GM18526 (cell line): Measurements from ENCODE around the gene GRM7.

Experiments
- POLR2A ChIP-seq: IDR thresholded peaks from 3 replicates; pipeline ENCODE4 v1.6.1; 2011; ENCODE audit not compliant: insufficient read length; ENCODE audit errors: extremely low read depth

GRM7 gene

DNA sequence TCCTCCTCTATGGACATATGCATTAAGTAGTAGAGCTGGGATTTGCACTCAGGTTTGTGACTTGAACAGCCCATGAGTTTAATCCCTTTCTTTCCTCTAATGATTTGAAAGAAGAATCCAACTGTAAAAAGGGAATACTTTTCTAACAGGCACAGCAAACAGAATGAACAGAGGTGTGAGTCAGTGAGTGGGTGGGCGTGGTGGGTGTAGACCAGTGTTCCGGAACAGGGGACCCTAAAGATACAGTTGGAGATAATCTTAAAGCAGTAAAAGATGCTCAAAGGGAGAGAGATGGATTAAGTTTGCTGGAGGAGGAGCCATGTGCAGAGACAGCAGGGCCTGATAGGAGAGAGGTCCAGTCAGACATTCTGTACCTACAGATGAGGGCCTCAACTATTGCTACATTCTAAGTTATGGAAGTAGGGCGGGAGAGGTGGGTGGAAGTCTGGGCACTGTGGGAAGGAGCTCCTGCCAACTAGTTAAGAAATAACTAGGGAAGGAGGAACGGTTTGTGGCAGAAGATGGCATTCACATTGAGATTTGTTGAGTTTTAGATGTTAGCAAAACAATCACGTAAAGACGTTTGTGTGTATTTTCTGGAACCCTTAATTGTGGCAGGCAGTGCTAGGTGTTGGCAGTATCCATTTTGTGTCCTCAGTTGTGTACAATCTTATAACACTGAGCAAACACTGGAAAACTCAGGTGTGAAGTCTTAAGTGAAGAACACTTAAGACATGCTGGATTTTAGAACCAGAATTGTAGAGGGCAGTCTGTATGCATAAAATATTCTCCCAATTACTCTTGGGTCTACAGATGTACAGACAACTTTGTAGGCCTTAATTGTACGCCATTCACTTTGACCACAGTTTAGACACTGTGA is 511.0 kb downstream of the GRM7 start:
- TF ChIP-seq POLR2A, result no peak

GRCh38 chr3:7377103-7377502 is 516.2 kb downstream of the GRM7 start:
- TF ChIP-seq POLR2A, result no peak

- TF ChIP-seq POLR2A, result no peak
These were observed 520.8 kb downstream of the GRM7 start for GRCh38 chr3:7381741-7382140.

- TF ChIP-seq POLR2A, result no peak
These were observed 521.5 kb downstream of the GRM7 start for GRCh38 chr3:7382293-7383010.

- TF ChIP-seq POLR2A, result no peak
These were observed 524.7 kb downstream of the GRM7 start for GRCh38 chr3:7385635-7386034.

DNA sequence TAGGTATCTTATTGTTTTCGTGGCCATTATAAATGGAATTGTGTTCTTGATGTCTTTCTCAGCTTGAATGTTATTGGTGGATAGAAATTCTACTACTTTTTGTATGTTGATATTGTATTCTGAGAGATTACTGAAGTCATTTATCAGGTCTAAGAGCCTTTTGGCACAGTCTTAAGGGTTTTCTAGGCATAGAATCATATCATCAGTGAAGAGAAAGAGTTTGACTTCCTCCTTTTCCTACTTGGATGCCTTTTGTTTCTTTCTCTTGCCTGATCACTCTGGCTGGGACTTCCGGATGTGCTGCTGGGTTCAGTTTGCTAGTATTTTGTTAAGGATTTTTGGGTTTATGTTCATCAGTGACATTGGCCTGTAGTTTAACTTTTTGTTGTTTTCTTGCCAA is 527.1 kb downstream of the GRM7 start:
- no peak for TF ChIP-seq POLR2A

DNA sequence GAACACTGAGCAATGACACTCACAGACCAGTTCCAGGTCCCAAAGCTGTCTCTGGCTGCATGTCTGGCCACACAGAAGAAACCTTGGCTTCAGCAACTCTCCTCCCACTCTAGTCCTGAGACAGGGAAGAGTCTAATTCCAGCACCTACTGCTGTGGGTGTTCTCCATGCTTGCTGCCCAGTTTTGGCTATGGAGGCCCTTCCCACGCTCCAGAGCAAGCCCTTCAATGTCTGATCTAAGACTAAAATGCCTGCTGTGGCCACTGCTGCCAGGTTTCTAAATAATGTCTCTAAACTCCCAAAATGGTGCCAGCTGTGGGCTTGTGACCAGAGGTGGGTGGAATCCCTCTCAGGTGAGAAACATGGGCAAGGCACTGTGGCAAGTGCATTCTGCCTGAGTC is 531.3 kb downstream of the GRM7 start:
- no peak for TF ChIP-seq POLR2A

- no peak for TF ChIP-seq POLR2A
These were observed 533.2 kb downstream of the GRM7 start for GRCh38 chr3:7393944-7394605.

DNA sequence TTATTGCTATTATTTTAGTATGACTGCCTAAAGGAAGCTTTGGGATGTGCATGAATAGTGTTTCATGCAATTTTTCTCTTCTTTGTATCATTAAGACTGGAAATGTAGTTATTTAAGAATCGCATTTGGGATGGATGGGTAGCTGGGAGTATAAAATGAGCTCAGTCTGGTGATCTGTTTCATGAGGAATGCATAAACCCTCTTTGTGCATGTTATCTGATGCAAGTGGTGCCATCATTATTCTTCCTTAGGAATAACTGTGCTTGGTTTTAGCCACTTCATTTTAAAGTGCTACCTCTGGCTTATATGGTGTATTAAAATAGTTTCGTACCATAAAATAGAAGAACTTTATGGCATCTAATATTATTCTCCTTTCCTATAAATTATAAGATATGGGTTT is 535.6 kb downstream of the GRM7 start:
- no peak for TF ChIP-seq POLR2A

- TF ChIP-seq POLR2A, result no peak
These were observed 536.2 kb downstream of the GRM7 start for GRCh38 chr3:7397097-7397496.

DNA sequence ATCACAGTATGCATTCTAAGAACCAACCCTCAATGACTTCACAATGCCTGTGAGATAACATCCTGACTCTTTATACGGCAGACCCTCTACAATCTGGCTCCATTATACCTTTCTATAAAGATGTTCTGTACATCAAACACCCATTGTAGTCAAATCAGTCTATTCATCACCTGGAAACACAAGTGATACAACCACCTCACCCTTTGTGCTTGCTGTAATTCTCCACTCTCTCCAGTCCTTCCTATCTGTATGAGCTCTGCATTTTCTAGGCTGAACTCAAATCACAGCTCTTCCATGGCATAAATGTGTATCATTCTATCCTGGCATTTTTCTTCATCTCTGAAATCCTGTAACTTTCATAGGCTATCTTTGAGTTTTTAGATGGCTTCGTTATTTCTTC is 539.4 kb downstream of the GRM7 start:
- no peak for TF ChIP-seq POLR2A

GRCh38 chr3:7401418-7401817 is 540.5 kb downstream of the GRM7 start:
- TF ChIP-seq POLR2A, result no peak

GRCh38 chr3:7407107-7407506 is 546.2 kb downstream of the GRM7 start:
- no peak for TF ChIP-seq POLR2A

GRCh38 chr3:7410782-7411181 is 549.9 kb downstream of the GRM7 start:
- no peak for TF ChIP-seq POLR2A

- TF ChIP-seq POLR2A, result no peak
These were observed 560.1 kb downstream of the GRM7 start for GRCh38 chr3:7421065-7421464.

GRCh38 chr3:7423036-7423435 is 562.1 kb downstream of the GRM7 start:
- TF ChIP-seq POLR2A, result no peak

DNA sequence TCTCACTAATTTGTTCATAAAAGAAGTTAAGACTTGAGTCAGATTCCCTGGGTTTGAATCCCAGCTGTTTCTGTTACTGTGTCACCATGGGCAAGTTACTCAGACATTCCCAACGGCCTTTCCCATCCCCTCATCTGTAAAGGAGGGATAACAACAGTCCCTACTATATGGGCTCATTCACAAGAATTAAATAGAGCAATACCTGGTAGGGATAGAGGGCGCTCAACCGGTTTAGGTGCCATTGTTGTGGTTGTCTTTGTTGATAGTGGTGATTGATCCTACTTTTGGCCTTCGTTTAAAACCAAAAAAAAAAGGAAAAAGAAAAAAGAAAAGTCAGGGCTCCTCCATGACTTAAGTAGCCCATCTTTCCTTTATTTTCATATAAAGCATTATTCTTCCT is 563.1 kb downstream of the GRM7 start:
- TF ChIP-seq POLR2A, result no peak
